GM12801 (cell line): ENCODE data around the gene PHKB.

Experiments used
- CTCF ChIP-seq: IDR thresholded peaks from one replicate; pipeline ENCODE4 v1.5.1; 2011; ENCODE audit warnings: control low read depth; ENCODE audit not compliant: insufficient read length; ENCODE audit errors: extremely low read depth

PHKB gene

GRCh38 chr16:47504599-47504998 is 43.5 kb downstream of the PHKB start:
- TF ChIP-seq CTCF = no peak

GRCh38 chr16:47506800-47507199 is 45.7 kb downstream of the PHKB start:
- no peak for TF ChIP-seq CTCF

GRCh38 chr16:47507701-47508100 is 46.6 kb downstream of the PHKB start:
- TF ChIP-seq CTCF = no peak

GRCh38 chr16:47511882-47512281 is 50.8 kb downstream of the PHKB start:
- no peak for TF ChIP-seq CTCF

GRCh38 chr16:47519037-47519436 is 57.9 kb downstream of the PHKB start:
- TF ChIP-seq CTCF = no peak

GRCh38 chr16:47519546-47519945 is 58.4 kb downstream of the PHKB start:
- TF ChIP-seq CTCF = no peak

- TF ChIP-seq CTCF = no peak
Observed at GRCh38 chr16:47519996-47520679, 59.0 kb downstream of the PHKB start.
